LNCaP clone FGC (cell line): Measurements from ENCODE around the gene RIMS3.

Experiments used
- DNase-seq: peaks from one replicate; pipeline ENCODE4 v3.0.0-alpha.2; 2011; ENCODE audit warnings: low read depth
- H3K4me3 ChIP-seq: 2 replicates; pipeline ENCODE4 v1.5.1; 2011; ENCODE audit warnings: mild to moderate bottlenecking, low read depth, low read length, control low read depth
- TF ChIP-seq, protein P1 (sequence below): IDR thresholded peaks from 2 replicates; pipeline ENCODE4 v1.5.1; 2012; ENCODE audit warnings: mild to moderate bottlenecking; ENCODE audit not compliant: control insufficient read depth, insufficient read depth; ENCODE audit errors: extremely low read depth

The RIMS3 gene

GRCh38 chr1:40649592-40649930 lies 15.9 kb downstream of the RIMS3 start:
- TF ChIP-seq, protein P1, sequence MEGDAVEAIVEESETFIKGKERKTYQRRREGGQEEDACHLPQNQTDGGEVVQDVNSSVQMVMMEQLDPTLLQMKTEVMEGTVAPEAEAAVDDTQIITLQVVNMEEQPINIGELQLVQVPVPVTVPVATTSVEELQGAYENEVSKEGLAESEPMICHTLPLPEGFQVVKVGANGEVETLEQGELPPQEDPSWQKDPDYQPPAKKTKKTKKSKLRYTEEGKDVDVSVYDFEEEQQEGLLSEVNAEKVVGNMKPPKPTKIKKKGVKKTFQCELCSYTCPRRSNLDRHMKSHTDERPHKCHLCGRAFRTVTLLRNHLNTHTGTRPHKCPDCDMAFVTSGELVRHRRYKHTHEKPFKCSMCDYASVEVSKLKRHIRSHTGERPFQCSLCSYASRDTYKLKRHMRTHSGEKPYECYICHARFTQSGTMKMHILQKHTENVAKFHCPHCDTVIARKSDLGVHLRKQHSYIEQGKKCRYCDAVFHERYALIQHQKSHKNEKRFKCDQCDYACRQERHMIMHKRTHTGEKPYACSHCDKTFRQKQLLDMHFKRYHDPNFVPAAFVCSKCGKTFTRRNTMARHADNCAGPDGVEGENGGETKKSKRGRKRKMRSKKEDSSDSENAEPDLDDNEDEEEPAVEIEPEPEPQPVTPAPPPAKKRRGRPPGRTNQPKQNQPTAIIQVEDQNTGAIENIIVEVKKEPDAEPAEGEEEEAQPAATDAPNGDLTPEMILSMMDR, result no peak
- H3K4me3 ChIP-seq, result no peak overlapping the region
- DNase-seq, result no peak

DNA sequence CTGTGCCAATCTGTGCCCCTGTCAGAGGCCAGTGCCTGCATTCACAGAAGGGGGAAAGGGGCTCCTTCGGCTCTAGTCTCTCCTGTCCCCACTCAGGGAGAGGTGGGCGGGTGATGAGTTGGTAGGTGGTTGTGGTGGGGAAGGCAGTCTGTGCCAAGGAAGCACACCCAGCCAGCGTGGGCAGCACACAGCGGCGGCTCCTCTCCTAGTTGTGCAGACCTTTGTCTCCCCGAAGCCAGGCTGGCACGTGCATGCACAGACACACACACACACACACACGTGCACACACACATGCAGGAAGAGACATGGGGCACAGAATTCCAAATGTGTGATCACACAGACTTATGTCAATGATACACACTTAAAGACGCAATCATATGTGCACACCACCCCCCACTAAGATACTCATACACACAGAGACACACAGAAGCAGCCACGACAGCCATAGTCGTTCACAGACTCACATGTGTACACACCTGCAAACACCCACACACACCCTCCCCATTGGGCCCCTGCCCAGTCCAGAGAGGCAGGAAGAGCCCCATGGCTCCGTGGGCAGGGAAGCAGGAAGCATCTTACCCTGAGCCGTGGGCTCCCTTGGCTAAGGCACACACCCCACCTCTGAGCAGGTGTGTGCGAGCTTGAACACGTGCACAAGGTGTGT lies 16.4 kb downstream of the RIMS3 start:
- no peak for DNase-seq
- no peak overlapping the region for H3K4me3 ChIP-seq
- TF ChIP-seq, protein P1, result no peak

DNA sequence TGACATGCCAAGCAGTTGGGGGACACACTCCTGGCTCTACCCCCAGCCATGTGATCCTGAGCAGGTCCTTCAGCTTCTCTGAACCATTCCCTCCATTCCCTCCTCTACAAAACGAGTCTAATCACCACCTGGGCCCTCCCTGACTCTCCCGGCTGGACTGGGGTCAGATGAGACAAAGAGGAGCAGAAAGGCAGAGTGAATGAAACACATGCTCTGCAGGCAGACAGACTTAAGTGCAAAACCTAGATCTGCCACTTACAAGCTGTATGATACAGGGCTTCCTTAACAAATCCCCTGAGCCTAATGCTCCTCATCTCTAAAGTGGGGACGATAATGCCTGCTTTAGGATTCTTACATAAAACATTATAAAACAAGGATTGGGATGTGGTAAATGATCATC lies 17.3 kb downstream of the RIMS3 start:
- TF ChIP-seq, protein P1, result no peak
- no peak for DNase-seq

GRCh38 chr1:40646315-40646714 lies 19.2 kb downstream of the RIMS3 start:
- no peak for DNase-seq
- TF ChIP-seq, protein P1, result no peak
- no peak overlapping the region for H3K4me3 ChIP-seq

More for the DNA sequence above, 17.3 kb downstream of the RIMS3 start:
- no peak overlapping the region for H3K4me3 ChIP-seq

GRCh38 chr1:40645118-40645680 lies 20.3 kb downstream of the RIMS3 start:
- TF ChIP-seq, protein P1, result no peak
- no peak for DNase-seq
- no peak overlapping the region for H3K4me3 ChIP-seq

- no peak for DNase-seq
- H3K4me3 ChIP-seq, result no peak overlapping the region
- TF ChIP-seq, protein P1, result no peak
Measured at GRCh38 chr1:40641601-40642242, 23.8 kb downstream of the RIMS3 start.
